ENCODE data around the gene ZBTB21.
"Not testable (repeated sequence)": the region's sequence is repeated elsewhere in the genome, so short reads cannot be mapped to it uniquely, and the experiment has no call there.

ZBTB21 gene

GRCh38 chr21:41971891-41972290, 38.3 kb downstream of the ZBTB21 start:
- no peak for DNase-seq (ENCODE audit: low read depth in 1 of 2, low spot score in 1 of 2)

- no peak for DNase-seq (ENCODE audit: low read depth in 1 of 2, low spot score in 1 of 2)
These were observed 39.2 kb downstream of the ZBTB21 start for GRCh38 chr21:41970751-41971653.

DNA sequence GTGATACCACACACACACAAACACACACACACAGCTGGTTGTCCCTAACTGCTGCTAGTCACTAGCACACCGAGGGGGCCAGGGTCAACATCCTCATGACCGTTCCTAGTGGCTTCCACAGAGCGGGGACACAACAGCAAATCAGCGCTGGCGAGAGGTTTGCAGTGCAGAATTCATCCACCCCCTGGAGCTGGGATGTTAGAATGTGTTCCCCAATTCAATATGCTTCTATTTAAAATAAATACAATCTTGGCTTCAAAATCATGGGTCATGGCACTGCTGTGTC, 40.1 kb downstream of the ZBTB21 start:
- DNase-seq (ENCODE audit: low read depth in 1 of 2, low spot score in 1 of 2), result no peak

- no peak for DNase-seq (ENCODE audit: low read depth in 1 of 2, low spot score in 1 of 2)
These were observed 42.5 kb downstream of the ZBTB21 start for GRCh38 chr21:41967708-41968107.

DNA sequence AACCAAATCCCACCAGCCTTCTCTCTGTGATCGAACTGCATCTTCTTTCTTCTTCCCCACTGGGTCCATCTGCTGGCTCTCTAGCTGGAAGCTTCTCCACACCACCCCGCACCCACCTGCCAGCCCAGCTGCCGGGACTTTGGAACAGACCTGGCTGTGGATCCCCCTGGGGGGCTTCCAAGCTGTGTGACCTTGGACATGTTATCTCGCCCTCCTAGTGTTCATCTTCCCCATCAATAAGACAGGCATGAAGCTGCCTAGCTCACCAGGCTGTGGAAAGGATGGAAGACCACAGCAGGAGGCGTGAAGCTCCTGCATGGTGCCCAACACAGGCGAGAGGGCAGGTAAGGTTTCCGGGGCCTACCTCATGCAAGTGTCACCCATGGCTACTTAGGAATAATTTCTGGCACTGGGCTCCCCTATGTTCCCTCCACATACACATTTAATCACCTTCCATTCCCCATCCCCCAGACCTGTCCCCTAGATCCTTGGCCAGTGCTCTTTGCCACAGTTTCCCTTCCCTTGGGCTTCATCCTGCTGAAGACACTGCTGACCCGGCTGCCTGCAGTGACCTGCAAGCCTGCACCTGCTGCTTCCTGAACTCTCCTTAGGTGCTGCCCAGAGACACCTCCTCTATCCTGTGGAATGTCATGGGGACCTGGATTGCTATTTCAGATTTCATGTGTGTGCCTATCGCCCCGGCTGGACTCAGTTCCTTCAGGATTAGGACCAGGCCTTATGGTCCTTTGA, 43.1 kb downstream of the ZBTB21 start:
- no peak for DNase-seq (ENCODE audit: low read depth in 1 of 2, low spot score in 1 of 2)

DNA sequence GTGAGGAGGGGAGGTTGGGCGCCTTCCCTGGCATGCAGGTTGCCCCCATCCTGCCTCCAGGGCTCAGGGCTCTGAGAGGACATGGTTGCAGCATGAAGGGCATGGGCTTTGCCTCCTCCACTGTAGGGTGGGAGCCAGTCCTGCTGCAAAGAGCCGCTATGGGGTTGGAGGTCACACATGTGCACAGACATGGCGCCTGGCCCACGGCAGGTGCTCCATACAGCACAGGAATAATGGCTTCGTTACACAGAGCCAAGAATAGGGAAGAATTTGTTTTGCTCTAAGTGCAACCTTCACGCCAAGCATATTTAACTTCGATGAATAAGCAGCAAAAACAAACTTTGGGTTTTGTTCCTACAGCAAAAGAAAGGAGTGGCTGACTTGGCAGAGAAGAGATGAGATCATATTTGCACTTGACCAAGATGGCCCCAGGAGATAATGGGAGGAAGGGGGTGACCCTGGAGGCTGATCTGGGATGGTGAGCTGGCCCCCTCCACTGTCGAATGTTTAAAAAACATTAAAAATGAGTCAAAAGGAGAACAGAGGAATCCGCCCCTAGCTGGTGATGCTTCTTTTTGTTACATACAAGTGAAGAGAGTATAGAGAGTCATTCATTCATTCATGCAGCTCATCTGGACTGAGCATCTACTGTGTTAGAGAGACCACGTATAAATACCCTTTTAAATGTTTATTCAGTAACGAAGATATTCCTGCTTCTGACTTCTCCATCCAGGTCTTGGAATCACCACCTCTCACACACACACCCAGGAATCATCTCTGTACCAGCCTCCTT, 43.9 kb downstream of the ZBTB21 start:
- no peak for DNase-seq (ENCODE audit: low read depth in 1 of 2, low spot score in 1 of 2)

DNA sequence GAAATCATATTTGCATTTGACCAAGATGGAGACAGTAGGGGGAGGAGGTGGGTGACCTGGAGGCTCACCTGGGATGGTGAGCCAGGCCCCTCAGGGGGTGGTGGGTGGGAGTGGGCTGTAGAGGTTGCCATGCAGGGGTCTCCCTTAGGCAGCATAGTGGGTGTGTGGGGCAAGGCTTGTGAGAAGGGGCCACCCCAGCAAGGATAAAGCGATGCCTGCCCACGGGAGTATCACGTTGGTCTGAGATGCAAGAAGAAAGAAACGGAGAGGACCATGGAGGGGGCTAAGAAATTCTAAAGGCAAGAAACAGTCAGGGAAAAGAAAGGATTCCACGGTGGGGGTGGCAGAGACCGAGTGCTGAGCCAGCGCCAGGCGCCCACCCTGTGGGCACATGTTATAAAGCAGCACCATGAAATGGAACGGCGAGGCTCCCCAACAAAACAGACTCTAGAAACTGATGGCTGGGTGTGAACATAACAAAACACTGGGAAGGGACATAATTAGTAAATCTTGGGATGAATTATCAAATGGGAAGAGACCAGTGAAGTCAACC, 44.6 kb downstream of the ZBTB21 start:
- no peak for DNase-seq (ENCODE audit: low read depth in 1 of 2, low spot score in 1 of 2)

DNA sequence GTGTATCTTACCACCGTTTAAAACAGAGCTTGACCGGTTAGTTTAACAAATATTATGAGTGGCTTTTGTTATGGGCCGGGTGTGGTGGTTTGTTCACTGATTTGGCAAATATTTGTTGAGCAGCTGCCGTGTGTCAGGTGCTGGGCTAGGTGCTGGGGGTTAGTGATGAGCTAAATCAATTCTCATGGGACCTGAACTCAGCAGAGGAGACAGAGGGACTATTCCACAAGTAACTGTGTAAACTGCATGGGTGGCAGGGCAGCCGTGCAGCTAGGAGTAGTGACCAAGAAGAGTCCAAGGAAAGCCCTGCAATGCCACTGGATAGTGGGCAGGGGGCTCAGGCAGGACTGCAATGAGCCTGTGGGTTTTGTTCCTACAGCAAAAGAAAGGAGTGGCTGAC, 45.1 kb downstream of the ZBTB21 start:
- DNase-seq (ENCODE audit: low read depth in 1 of 2, low spot score in 1 of 2), result no peak

DNA sequence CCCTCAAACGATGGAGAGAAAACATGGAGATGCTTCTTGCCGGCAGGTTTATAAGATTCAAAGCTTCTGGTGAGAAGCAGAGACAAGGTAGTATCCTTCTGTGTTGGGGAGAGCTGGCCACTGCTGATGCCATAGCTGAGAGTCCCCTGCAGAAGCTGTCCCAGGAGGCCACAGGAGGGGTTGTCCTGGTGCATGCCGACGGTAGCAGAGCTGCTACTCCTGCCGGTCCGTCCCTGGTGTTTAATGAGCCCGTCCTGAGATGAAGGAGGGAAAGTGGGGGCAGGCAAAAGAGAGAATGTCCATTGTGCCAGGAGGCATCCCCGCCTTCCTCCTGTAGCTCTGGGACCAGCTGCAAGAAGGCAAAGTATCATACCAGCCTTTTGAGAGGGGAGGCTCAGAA, 46.0 kb downstream of the ZBTB21 start:
- DNase-seq (ENCODE audit: low read depth in 1 of 2, low spot score in 1 of 2), result no peak

DNA sequence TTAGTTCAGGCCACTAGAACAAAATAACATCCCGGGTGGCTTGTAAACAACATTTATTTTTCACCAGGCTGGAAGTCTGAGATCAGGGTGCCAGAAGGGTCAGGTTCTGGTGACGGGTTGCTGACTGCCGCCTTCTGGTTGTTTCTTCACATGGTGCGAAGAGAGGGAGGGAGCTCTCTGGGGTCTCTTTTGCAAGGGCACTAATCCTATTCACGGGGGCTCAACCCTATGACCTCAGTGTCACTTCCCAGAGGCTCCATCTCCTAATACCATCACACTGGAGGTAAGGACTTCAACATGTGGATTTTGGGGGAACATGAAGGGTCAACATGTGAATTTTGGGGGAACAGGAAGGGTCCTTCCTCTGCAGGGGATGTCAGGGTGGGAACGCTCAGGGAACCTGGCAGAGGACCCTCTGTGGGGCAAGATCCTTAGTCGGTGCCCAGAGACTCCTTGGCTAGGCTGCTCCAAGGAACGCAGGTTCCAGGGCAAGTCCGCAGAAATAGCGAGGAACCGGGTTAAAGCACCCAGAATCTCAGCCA, 47.7 kb downstream of the ZBTB21 start:
- DNase-seq (ENCODE audit: low read depth in 1 of 2, low spot score in 1 of 2), result no peak

- no peak for DNase-seq (ENCODE audit: low read depth in 1 of 2, low spot score in 1 of 2)
These were observed 48.4 kb downstream of the ZBTB21 start for GRCh38 chr21:41961753-41962152.

- DNase-seq (ENCODE audit: low read depth in 1 of 2, low spot score in 1 of 2), result no peak
These were observed 48.9 kb downstream of the ZBTB21 start for GRCh38 chr21:41961282-41961701.

GRCh38 chr21:41960386-41960785, 49.8 kb downstream of the ZBTB21 start:
- no peak for DNase-seq (ENCODE audit: low read depth in 1 of 2, low spot score in 1 of 2)

- not testable (repeated sequence) for DNase-seq (ENCODE audit: low read depth in 1 of 2, low spot score in 1 of 2)
These were observed 50.5 kb downstream of the ZBTB21 start for GRCh38 chr21:41959697-41960096.

GRCh38 chr21:41958886-41959563, 51.1 kb downstream of the ZBTB21 start:
- no peak for DNase-seq (ENCODE audit: low read depth in 1 of 2, low spot score in 1 of 2)

DNA sequence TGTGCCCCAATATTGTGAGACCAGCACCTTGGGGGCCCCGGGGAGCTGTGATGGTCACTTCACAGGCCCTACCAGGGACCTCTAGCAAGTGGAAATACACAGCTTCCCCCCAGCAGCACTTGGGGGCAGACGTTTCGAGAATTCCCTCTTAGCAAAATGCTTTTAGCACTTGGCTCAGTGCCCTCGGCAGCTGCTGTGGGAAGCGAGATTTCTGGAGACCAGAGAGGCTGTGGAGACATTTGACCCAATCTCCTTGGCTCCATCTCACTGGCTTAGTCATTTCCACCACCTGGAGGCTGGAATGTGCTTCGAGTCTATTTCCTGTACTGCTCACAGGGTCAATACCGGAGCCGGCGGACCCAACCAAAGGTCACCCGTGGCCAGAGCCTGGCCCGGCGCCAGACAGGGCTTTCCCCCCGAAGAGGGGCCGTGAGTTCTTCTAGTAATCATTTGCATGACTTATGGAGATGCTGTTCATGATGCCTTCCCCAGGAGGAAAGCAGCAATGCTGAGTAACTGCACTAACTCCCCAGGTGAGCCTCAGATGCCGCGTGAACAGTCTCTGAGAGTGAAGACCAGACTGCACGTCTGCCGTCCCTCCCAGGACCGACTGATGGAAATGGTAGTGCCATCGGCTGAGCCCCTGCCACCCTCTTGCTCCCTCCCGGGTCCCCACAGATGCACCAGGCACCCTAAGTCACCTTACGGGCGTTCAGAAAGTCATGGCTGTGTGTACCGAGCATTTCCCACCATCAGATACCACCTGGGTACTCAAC, 52.0 kb downstream of the ZBTB21 start:
- no peak for DNase-seq (ENCODE audit: low read depth in 1 of 2, low spot score in 1 of 2)

- DNase-seq (ENCODE audit: low read depth in 1 of 2, low spot score in 1 of 2), result no peak
These were observed 53.0 kb downstream of the ZBTB21 start for GRCh38 chr21:41956926-41957729.

- no peak for DNase-seq (ENCODE audit: low read depth in 1 of 2, low spot score in 1 of 2)
These were observed 54.6 kb downstream of the ZBTB21 start for GRCh38 chr21:41955516-41955915.

Data from activated T-helper 1 cell treated with anti-CD3 and anti-CD28 coated beads, Interleukin-2, amount 50 U/mL, for 16 hours (primary cell).